ENCODE data around the gene PSG11.
A peak's percentile ranks its signal among the peaks of the same experiment; 100 is the strongest.
"Not testable (repeated sequence)": the region's sequence is repeated elsewhere in the genome, so short reads cannot be mapped to it uniquely, and the experiment has no call there.

Gene PSG11

GRCh38 chr19:43026369-43026768 lies at the start of gene PSG11:
PSG11 (minus strand) TSS chr19:43026469; CDS start chr19:43026372, 97 bp downstream.
- not testable (repeated sequence) for H3K36me3 ChIP-seq; H3K9ac ChIP-seq; H3K27me3 ChIP-seq; H3K4me3 ChIP-seq; H3K27ac ChIP-seq; H3K9me3 ChIP-seq (replicated peaks in 1 of 11); H4K20me1 ChIP-seq
- H3K4me1 ChIP-seq: peaks cover 0 to 25% (median 20%) of the 10 kb centered on the region in 10 experiments; a peak in 15 of 20 replicates
- peak within 1 kb of the TSS in 9 of 11 experiments; percentile 24 to 64 (median 49); a peak in 17 of 22 replicates for H3K4me2 ChIP-seq

GRCh38 chr19:43062418-43062817 lies 36.1 kb upstream of the PSG11 start:
- H3K4me3 ChIP-seq; H3K9ac ChIP-seq; H4K20me1 ChIP-seq; H3K9me3 ChIP-seq (replicated peaks in 1 of 11); H3K4me2 ChIP-seq; H3K4me1 ChIP-seq; H3K27me3 ChIP-seq; H3K36me3 ChIP-seq; H3K27ac ChIP-seq: not testable (repeated sequence)

- H3K9me3 ChIP-seq (replicated peaks in 1 of 11): peaks cover 1 to 17% (median 13%) of the 10 kb centered on the region in 11 experiments; a peak in 18 of 22 replicates
- H3K36me3 ChIP-seq, H3K4me1 ChIP-seq, H3K27me3 ChIP-seq, H3K4me3 ChIP-seq, H4K20me1 ChIP-seq, H3K4me2 ChIP-seq, H3K27ac ChIP-seq, H3K9ac ChIP-seq: not testable (repeated sequence)
Measured at GRCh38 chr19:43061326-43061725, 35.1 kb upstream of the PSG11 start.

- not testable (repeated sequence) for H3K27ac ChIP-seq, H3K36me3 ChIP-seq, H3K4me3 ChIP-seq, H3K4me2 ChIP-seq, H3K27me3 ChIP-seq, H3K4me1 ChIP-seq, H3K9ac ChIP-seq, H4K20me1 ChIP-seq
- H3K9me3 ChIP-seq (replicated peaks in 1 of 11): peaks cover 10 to 27% (median 22%) of the 10 kb centered on the region in 11 experiments
Measured at GRCh38 chr19:43060254-43060653, 34.0 kb upstream of the PSG11 start.

DNA sequence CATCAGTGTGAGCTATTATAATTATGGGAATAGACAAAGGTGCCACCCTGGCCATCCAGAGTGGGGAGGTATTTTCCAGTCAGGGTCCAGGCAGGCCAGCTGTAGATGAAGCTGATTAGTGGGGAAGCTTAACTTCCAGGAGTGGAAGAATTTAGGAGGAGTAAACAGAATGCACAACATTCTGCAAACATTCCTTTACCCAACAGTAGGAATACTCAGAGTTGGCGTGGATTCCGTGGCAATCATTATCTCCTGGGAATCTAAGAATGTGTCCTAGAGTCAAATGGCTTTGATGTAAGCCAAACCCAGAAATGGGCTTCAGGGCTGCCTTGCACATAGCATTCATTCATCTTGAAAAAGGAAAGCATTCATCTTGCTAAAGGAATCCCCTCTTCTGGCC lies 33.2 kb upstream of the PSG11 start:
- H3K4me1 ChIP-seq, H3K4me2 ChIP-seq, H3K27ac ChIP-seq, H3K9ac ChIP-seq, H3K4me3 ChIP-seq, H3K36me3 ChIP-seq, H3K27me3 ChIP-seq, H4K20me1 ChIP-seq: not testable (repeated sequence)
- H3K9me3 ChIP-seq (replicated peaks in 1 of 11): peaks cover 14 to 35% (median 27%) of the 10 kb centered on the region in 11 experiments

GRCh38 chr19:43058440-43058839 lies 32.2 kb upstream of the PSG11 start:
- not testable (repeated sequence) for H3K4me2 ChIP-seq, H4K20me1 ChIP-seq, H3K27ac ChIP-seq, H3K4me1 ChIP-seq, H3K4me3 ChIP-seq, H3K27me3 ChIP-seq, H3K9ac ChIP-seq, H3K36me3 ChIP-seq
- peaks cover 14 to 42% (median 29%) of the 10 kb centered on the region in 11 experiments for H3K9me3 ChIP-seq (replicated peaks in 1 of 11)

GRCh38 chr19:43047966-43048365 lies 21.7 kb upstream of the PSG11 start:
- H3K4me1 ChIP-seq; H3K27me3 ChIP-seq; H3K4me2 ChIP-seq; H3K27ac ChIP-seq; H3K36me3 ChIP-seq; H3K4me3 ChIP-seq; H4K20me1 ChIP-seq; H3K9ac ChIP-seq; H3K9me3 ChIP-seq (replicated peaks in 1 of 11): not testable (repeated sequence)

DNA sequence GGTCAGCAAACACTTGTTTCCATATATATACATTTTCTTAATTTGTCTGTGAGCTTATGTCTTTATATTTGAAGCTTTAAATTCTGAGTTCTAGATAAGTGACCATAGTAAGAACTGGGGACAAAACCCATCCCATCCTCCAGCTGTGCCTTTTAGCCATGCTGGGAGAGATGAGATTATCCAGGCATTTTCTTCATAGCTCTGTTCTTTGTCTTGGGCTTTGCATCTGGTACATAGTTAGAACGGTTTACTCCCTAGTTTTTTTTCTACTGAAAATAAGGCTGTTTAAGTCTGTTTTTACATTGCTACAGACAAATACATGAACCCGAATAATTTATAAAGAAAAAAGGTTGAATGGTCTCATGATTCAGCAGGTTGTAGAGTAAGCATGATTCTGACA lies 20.3 kb upstream of the PSG11 start:
- H3K9ac ChIP-seq; H3K27ac ChIP-seq; H3K4me2 ChIP-seq; H4K20me1 ChIP-seq; H3K36me3 ChIP-seq; H3K9me3 ChIP-seq (replicated peaks in 1 of 11); H3K27me3 ChIP-seq; H3K4me3 ChIP-seq; H3K4me1 ChIP-seq: not testable (repeated sequence)

DNA sequence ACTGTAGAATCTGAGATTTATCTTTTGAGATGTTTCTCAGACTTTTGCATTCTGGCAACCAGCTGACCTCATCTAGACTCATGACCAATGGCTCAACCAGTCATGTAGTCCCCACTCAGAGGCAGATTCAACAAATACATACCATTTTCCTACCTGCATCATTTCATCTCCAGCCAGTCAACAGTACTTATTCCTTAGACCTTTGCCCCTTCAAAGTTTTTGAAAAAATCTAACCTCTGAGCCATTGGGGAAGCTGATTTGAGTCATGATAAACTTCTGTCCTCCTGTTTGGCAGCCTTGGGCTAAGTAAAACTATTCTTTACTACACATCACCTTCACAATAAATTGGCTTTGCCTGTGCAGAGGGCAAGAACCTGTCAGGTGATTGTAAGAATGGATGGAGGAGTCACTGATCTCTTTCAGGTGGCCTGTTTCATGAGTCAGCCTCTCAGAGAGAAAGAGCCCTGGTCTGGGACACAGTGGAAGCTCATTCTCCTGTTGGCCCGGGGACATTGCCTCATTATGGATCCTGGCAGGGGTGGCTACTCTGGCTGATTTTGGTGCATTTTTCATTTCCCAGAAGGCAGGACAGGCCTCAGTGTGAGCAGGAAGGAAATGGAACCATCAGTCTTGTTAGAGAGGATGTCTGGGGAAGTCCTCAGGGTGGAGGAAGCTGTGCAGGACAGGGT lies 17.4 kb upstream of the PSG11 start:
- H3K27ac ChIP-seq; H3K9ac ChIP-seq; H4K20me1 ChIP-seq; H3K27me3 ChIP-seq; H3K4me3 ChIP-seq; H3K4me2 ChIP-seq; H3K4me1 ChIP-seq; H3K9me3 ChIP-seq (replicated peaks in 1 of 11); H3K36me3 ChIP-seq: not testable (repeated sequence)

DNA sequence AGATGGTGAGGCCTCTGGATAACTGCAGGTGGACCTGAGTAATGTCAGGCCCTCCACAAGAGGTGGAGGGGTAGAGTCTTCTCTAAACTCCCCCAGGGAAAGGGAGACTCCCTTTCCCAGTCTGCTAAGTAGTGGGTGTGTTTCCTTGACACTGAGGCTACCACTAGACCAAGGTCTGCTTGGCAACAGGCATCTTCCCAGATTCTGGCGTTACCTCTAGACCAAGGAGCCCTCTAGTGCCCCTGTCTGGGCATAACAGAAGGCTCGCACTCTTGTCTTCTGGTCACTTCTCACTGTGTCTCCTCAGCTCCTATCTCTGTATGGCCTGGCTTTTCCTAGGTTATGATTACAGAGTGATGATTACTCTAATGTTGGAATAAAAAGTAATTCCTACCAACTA lies 5.4 kb upstream of the PSG11 start:
- H3K9ac ChIP-seq; H3K4me2 ChIP-seq; H3K4me3 ChIP-seq; H4K20me1 ChIP-seq; H3K27ac ChIP-seq; H3K36me3 ChIP-seq; H3K27me3 ChIP-seq; H3K9me3 ChIP-seq (replicated peaks in 1 of 11): not testable (repeated sequence)
- H3K4me1 ChIP-seq: peaks cover 0 to 14% (median 12%) of the 10 kb centered on the region in 10 experiments; a peak in 15 of 20 replicates

GRCh38 chr19:43028866-43029265 lies 2.6 kb upstream of the PSG11 start:
- Histone ChIP-seq H3K27ac (no peak overlapping the region), H3K27me3 (no peaks in the 10 kb centered on the region), H3K4me2 (no peak overlapping the region), H3K9me3 (replicated peaks in 1 of 11) (no peaks in the 10 kb centered on the region; a peak in 1 of 22 replicates), H4K20me1 (no peaks in the 10 kb centered on the region), H3K9ac (no peak overlapping the region), H3K36me3 (no peaks in the 10 kb centered on the region), H3K4me3 (no peak overlapping the region), H3K4me1 (peaks cover 0 to 25% (median 20%) of the 10 kb centered on the region in 10 experiments; a peak in 15 of 20 replicates)
- TF ChIP-seq Cebpa-rat (IDR thresholded peaks at IDR 0.05): no peak

- H3K4me3 ChIP-seq; H3K9me3 ChIP-seq (replicated peaks in 1 of 11): not testable (repeated sequence)
Measured at GRCh38 chr19:43027985-43028384, 1.7 kb upstream of the PSG11 start.

DNA sequence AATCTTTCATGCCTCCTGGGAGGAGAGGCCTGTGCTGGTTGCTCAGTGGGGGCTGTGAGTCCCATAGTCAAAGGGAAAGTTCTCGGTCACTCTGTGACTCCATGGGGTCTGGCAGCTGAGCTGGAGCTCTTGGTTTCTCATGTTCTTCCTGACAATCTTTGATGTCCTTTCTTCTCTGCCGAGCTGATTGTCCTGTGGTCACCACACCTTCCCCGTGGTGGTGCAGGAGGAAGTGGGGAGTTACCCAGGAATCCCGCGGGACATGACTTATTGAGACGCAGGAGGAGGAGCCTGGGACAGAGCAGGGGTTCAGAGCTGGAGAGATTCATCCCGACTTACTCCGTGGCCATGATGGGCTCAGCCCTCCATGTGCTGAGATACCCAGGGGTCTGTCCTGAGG lies 792 bp upstream of the PSG11 start:
- not testable (repeated sequence) for H3K4me3 ChIP-seq; H3K27me3 ChIP-seq; H3K9ac ChIP-seq; H3K27ac ChIP-seq; H3K36me3 ChIP-seq; H3K9me3 ChIP-seq (replicated peaks in 1 of 11); H4K20me1 ChIP-seq
- H3K4me1 ChIP-seq: peaks cover 0 to 25% (median 20%) of the 10 kb centered on the region in 10 experiments; a peak in 15 of 20 replicates
- peak overlapping the region in 9 of 11 experiments; percentile 24 to 64 (median 49); a peak in 17 of 22 replicates for H3K4me2 ChIP-seq

More at GRCh38 chr19:43027985-43028384, 1.7 kb upstream of the PSG11 start:
- H3K27ac ChIP-seq, H3K36me3 ChIP-seq, H4K20me1 ChIP-seq, H3K27me3 ChIP-seq, H3K9ac ChIP-seq: not testable (repeated sequence)
- Histone ChIP-seq H3K4me2 (peak overlapping the region in 6 of 11 experiments; percentile 31 to 64 (median 48); a peak in 8 of 22 replicates), H3K4me1 (peaks cover 0 to 25% (median 20%) of the 10 kb centered on the region in 10 experiments; a peak in 15 of 20 replicates)

DNA sequence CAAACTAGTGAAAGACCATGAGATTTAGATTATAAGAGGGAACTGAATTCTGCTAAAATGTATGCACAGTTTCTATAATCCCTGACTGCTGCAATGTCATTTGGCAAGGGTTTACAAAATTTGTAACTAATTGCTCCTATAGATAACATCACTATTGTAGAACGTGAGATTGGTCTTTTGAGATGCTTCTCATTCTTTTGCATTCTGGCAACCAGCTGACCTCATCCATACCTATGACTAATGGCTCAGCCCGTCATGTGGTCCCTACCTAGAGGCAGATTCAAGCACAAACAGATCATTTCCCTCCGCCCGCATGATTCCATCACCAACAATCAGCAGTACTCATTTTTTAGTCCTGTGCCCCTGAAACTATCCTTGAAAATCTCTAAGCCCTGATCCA lies 4.2 kb downstream of the PSG11 start:
- H3K4me1 ChIP-seq: peaks cover 0 to 16% (median 12%) of the 10 kb centered on the region in 10 experiments; a peak in 15 of 20 replicates
- H3K4me2 ChIP-seq; H3K9me3 ChIP-seq (replicated peaks in 1 of 11); H3K9ac ChIP-seq; H3K27me3 ChIP-seq; H3K36me3 ChIP-seq; H4K20me1 ChIP-seq; H3K4me3 ChIP-seq; H3K27ac ChIP-seq: not testable (repeated sequence)
